ENCODE measurements around the gene METTL15.
"Not testable (repeated sequence)": the region's sequence is repeated elsewhere in the genome, so short reads cannot be mapped to it uniquely, and the experiment has no call there.

The METTL15 gene

GRCh38 chr11:28245131-28245530, 136.9 kb downstream of the METTL15 start:
- H3K27ac ChIP-seq (ENCODE audit: low read depth, low read length): no peak overlapping the region
- no peaks in the 10 kb centered on the region for H3K36me3 ChIP-seq (ENCODE audit: insufficient read depth, low read length)
- no peaks in the 10 kb centered on the region for H3K27me3 ChIP-seq (ENCODE audit: insufficient read depth, low read length)
- 100% methylated on average over 2 of the region's 2 CpGs for WGBS
- no peak overlapping the region for H3K4me3 ChIP-seq (ENCODE audit: low read length)
- 0 out of 2 replicates have a peak, but pooled peaks cover 2% of the 10 kb centered on the region for H3K9me3 ChIP-seq (ENCODE audit: insufficient read depth, low read depth, low read length)
- H3K4me1 ChIP-seq (ENCODE audit: insufficient read depth, low read length): no peaks in the 10 kb centered on the region
- no peak overlapping the region for H3K9ac ChIP-seq (ENCODE audit: low read depth, low read length)

- Histone ChIP-seq H3K36me3 (ENCODE audit: insufficient read depth, low read length) (no peaks in the 10 kb centered on the region), H3K27ac (ENCODE audit: low read depth, low read length) (no peak overlapping the region), H3K4me1 (ENCODE audit: insufficient read depth, low read length) (no peaks in the 10 kb centered on the region), H3K9me3 (ENCODE audit: insufficient read depth, low read depth, low read length) (0 out of 2 replicates have a peak, but pooled peaks cover 2% of the 10 kb centered on the region), H3K9ac (ENCODE audit: low read depth, low read length) (no peak overlapping the region), H3K27me3 (ENCODE audit: insufficient read depth, low read length) (no peaks in the 10 kb centered on the region), H3K4me3 (ENCODE audit: low read length) (no peak overlapping the region)
Observed at GRCh38 chr11:28250192-28250591, 142.0 kb downstream of the METTL15 start.

- 0 out of 2 replicates have a peak, but pooled peaks cover 2% of the 10 kb centered on the region for H3K9me3 ChIP-seq (ENCODE audit: insufficient read depth, low read depth, low read length)
- no peak overlapping the region for H3K9ac ChIP-seq (ENCODE audit: low read depth, low read length)
- H3K4me1 ChIP-seq (ENCODE audit: insufficient read depth, low read length): no peaks in the 10 kb centered on the region
- H3K27ac ChIP-seq (ENCODE audit: low read depth, low read length): no peak overlapping the region
- no peak overlapping the region for H3K4me3 ChIP-seq (ENCODE audit: low read length)
- H3K27me3 ChIP-seq (ENCODE audit: insufficient read depth, low read length): no peaks in the 10 kb centered on the region
- WGBS: 95% methylated on average over 2 of the region's 2 CpGs
- no peaks in the 10 kb centered on the region for H3K36me3 ChIP-seq (ENCODE audit: insufficient read depth, low read length)
Observed at GRCh38 chr11:28251257-28251656, 143.1 kb downstream of the METTL15 start.

- no peak overlapping the region for H3K9ac ChIP-seq (ENCODE audit: low read depth, low read length)
- no peaks in the 10 kb centered on the region for H3K4me1 ChIP-seq (ENCODE audit: insufficient read depth, low read length)
- no peaks in the 10 kb centered on the region for H3K36me3 ChIP-seq (ENCODE audit: insufficient read depth, low read length)
- H3K9me3 ChIP-seq (ENCODE audit: insufficient read depth, low read depth, low read length): no peaks in the 10 kb centered on the region
- no peak overlapping the region for H3K4me3 ChIP-seq (ENCODE audit: low read length)
- no peak overlapping the region for H3K27ac ChIP-seq (ENCODE audit: low read depth, low read length)
- no peaks in the 10 kb centered on the region for H3K27me3 ChIP-seq (ENCODE audit: insufficient read depth, low read length)
Observed at GRCh38 chr11:28257761-28258160, 149.6 kb downstream of the METTL15 start.

GRCh38 chr11:28259177-28259843, 151.1 kb downstream of the METTL15 start:
- no peaks in the 10 kb centered on the region for H3K4me1 ChIP-seq (ENCODE audit: insufficient read depth, low read length)
- H3K9ac ChIP-seq (ENCODE audit: low read depth, low read length): no peak overlapping the region
- no peak overlapping the region for H3K4me3 ChIP-seq (ENCODE audit: low read length)
- WGBS: 84% methylated on average over 8 of the region's 8 CpGs
- H3K27ac ChIP-seq (ENCODE audit: low read depth, low read length): no peak overlapping the region
- no peaks in the 10 kb centered on the region for H3K36me3 ChIP-seq (ENCODE audit: insufficient read depth, low read length)
- no peaks in the 10 kb centered on the region for H3K27me3 ChIP-seq (ENCODE audit: insufficient read depth, low read length)
- H3K9me3 ChIP-seq (ENCODE audit: insufficient read depth, low read depth, low read length): no peaks in the 10 kb centered on the region

GRCh38 chr11:28268925-28269324, 160.7 kb downstream of the METTL15 start:
- no peak overlapping the region for H3K27ac ChIP-seq (ENCODE audit: low read depth, low read length)
- WGBS: 93% methylated on average over 3 of the region's 3 CpGs
- no peaks in the 10 kb centered on the region for H3K4me1 ChIP-seq (ENCODE audit: insufficient read depth, low read length)

GRCh38 chr11:28269586-28269985, 161.4 kb downstream of the METTL15 start:
- H3K9me3 ChIP-seq (ENCODE audit: insufficient read depth, low read depth, low read length): no peaks in the 10 kb centered on the region
- WGBS: 92% methylated on average over 1 of the region's 1 CpG
- H3K27ac ChIP-seq (ENCODE audit: low read depth, low read length): no peak overlapping the region
- H3K27me3 ChIP-seq (ENCODE audit: insufficient read depth, low read length): no peaks in the 10 kb centered on the region
- no peaks in the 10 kb centered on the region for H3K36me3 ChIP-seq (ENCODE audit: insufficient read depth, low read length)
- no peak overlapping the region for H3K9ac ChIP-seq (ENCODE audit: low read depth, low read length)
- H3K4me1 ChIP-seq (ENCODE audit: insufficient read depth, low read length): no peaks in the 10 kb centered on the region
- no peak overlapping the region for H3K4me3 ChIP-seq (ENCODE audit: low read length)

More at GRCh38 chr11:28268925-28269324, 160.7 kb downstream of the METTL15 start:
- H3K9me3 ChIP-seq (ENCODE audit: insufficient read depth, low read depth, low read length): no peaks in the 10 kb centered on the region
- no peaks in the 10 kb centered on the region for H3K36me3 ChIP-seq (ENCODE audit: insufficient read depth, low read length)
- no peak overlapping the region for H3K9ac ChIP-seq (ENCODE audit: low read depth, low read length)
- H3K27me3 ChIP-seq (ENCODE audit: insufficient read depth, low read length): no peaks in the 10 kb centered on the region
- H3K4me3 ChIP-seq (ENCODE audit: low read length): no peak overlapping the region

GRCh38 chr11:28272247-28272646, 164.1 kb downstream of the METTL15 start:
- not testable (repeated sequence) for H3K9me3 ChIP-seq (ENCODE audit: insufficient read depth, low read depth, low read length); H3K36me3 ChIP-seq (ENCODE audit: insufficient read depth, low read length); H3K4me3 ChIP-seq (ENCODE audit: low read length); H3K27me3 ChIP-seq (ENCODE audit: insufficient read depth, low read length); H3K9ac ChIP-seq (ENCODE audit: low read depth, low read length); H3K4me1 ChIP-seq (ENCODE audit: insufficient read depth, low read length); H3K27ac ChIP-seq (ENCODE audit: low read depth, low read length)
- 95% methylated on average over 1 of the region's 2 CpGs for WGBS

- Histone ChIP-seq H3K4me1 (ENCODE audit: insufficient read depth, low read length) (no peaks in the 10 kb centered on the region), H3K27ac (ENCODE audit: low read depth, low read length) (no peak overlapping the region), H3K9ac (ENCODE audit: low read depth, low read length) (no peak overlapping the region), H3K36me3 (ENCODE audit: insufficient read depth, low read length) (no peaks in the 10 kb centered on the region), H3K4me3 (ENCODE audit: low read length) (no peak overlapping the region), H3K27me3 (ENCODE audit: insufficient read depth, low read length) (no peaks in the 10 kb centered on the region), H3K9me3 (ENCODE audit: insufficient read depth, low read depth, low read length) (no peaks in the 10 kb centered on the region)
Observed at GRCh38 chr11:28274216-28274615, 166.0 kb downstream of the METTL15 start.

- no peaks in the 10 kb centered on the region for H3K27me3 ChIP-seq (ENCODE audit: insufficient read depth, low read length)
- H3K36me3 ChIP-seq (ENCODE audit: insufficient read depth, low read length): no peaks in the 10 kb centered on the region
- H3K9me3 ChIP-seq (ENCODE audit: insufficient read depth, low read depth, low read length): no peaks in the 10 kb centered on the region
- H3K4me1 ChIP-seq (ENCODE audit: insufficient read depth, low read length): no peaks in the 10 kb centered on the region
- no peak overlapping the region for H3K9ac ChIP-seq (ENCODE audit: low read depth, low read length)
- H3K4me3 ChIP-seq (ENCODE audit: low read length): no peak overlapping the region
- H3K27ac ChIP-seq (ENCODE audit: low read depth, low read length): no peak overlapping the region
- no CpG with 5 or more reads among the region's 1 CpG for WGBS
Observed at GRCh38 chr11:28284196-28284595, 176.0 kb downstream of the METTL15 start.

GRCh38 chr11:28289444-28289843, 181.3 kb downstream of the METTL15 start:
- Histone ChIP-seq H3K27ac (ENCODE audit: low read depth, low read length) (no peak overlapping the region), H3K36me3 (ENCODE audit: insufficient read depth, low read length) (peaks cover 6% of the 10 kb centered on the region), H3K9me3 (ENCODE audit: insufficient read depth, low read depth, low read length) (no peaks in the 10 kb centered on the region), H3K4me3 (ENCODE audit: low read length) (no peak overlapping the region), H3K9ac (ENCODE audit: low read depth, low read length) (no peak overlapping the region), H3K27me3 (ENCODE audit: insufficient read depth, low read length) (no peaks in the 10 kb centered on the region), H3K4me1 (ENCODE audit: insufficient read depth, low read length) (no peaks in the 10 kb centered on the region)
- no CpG with 5 or more reads among the region's 1 CpG for WGBS

GRCh38 chr11:28290995-28291394, 182.8 kb downstream of the METTL15 start:
- not testable (repeated sequence) for H3K9ac ChIP-seq (ENCODE audit: low read depth, low read length); H3K36me3 ChIP-seq (ENCODE audit: insufficient read depth, low read length); H3K9me3 ChIP-seq (ENCODE audit: insufficient read depth, low read depth, low read length); H3K27ac ChIP-seq (ENCODE audit: low read depth, low read length); H3K4me1 ChIP-seq (ENCODE audit: insufficient read depth, low read length); H3K27me3 ChIP-seq (ENCODE audit: insufficient read depth, low read length); H3K4me3 ChIP-seq (ENCODE audit: low read length)
- WGBS: 94% methylated on average over 5 of the region's 7 CpGs

Measured in HUES64 (cell line).